ENCODE results near the gene ASMTL. TPM values are rescaled to one million over a fixed set of nuclear protein-coding genes. Genes with fewer than 3 reads are reported as not detected.

ASMTL gene, protein sequence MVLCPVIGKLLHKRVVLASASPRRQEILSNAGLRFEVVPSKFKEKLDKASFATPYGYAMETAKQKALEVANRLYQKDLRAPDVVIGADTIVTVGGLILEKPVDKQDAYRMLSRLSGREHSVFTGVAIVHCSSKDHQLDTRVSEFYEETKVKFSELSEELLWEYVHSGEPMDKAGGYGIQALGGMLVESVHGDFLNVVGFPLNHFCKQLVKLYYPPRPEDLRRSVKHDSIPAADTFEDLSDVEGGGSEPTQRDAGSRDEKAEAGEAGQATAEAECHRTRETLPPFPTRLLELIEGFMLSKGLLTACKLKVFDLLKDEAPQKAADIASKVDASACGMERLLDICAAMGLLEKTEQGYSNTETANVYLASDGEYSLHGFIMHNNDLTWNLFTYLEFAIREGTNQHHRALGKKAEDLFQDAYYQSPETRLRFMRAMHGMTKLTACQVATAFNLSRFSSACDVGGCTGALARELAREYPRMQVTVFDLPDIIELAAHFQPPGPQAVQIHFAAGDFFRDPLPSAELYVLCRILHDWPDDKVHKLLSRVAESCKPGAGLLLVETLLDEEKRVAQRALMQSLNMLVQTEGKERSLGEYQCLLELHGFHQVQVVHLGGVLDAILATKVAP
- total RNA-seq, result 4.7 and 7.7 TPM in 2 replicates

DNA sequence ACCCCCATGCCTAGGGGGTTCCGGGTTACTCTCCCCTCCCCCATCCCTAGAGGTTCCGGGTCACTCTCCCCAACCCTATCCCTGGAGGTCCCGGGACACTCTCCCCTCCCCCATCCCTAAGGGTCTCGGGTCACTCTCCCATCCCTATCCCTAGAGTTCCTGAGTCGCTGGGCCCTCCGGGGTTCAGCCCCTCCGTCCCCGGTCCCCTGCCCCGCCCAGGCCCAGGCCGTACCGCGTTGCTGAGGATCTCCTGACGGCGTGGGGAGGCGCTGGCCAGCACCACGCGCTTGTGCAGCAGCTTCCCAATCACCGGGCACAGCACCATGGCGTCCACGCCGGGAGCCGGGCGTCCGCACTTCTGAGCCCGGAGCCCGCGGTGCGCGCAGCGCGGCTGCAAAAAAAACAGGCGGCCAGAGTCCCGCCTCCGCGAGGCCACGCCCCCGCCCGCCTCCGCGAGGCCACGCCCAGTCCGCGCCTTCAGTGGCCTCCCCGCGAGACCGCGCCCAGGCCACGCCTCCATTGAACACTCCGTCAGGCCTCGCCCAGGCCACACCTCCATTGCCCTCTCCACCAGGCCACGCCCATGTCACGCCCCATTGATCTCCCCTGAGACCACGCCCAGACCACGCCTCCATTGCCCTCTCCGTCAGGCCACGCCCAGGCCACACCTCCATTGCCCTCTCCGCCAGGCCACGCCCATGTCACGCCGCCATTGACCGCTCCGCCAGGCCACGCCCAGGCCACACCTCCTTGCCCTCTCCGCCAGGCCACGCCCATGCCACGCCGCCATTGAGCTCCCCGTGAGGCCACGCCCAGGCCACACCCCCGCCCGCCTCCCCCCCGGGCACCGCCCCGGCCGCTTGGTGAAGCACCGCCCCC, at the start of gene ASMTL:
TSS of gene ASMTL (minus strand) at position 394 of the 879 bp plus-strand sequence. CDS start at position 325, 69 bp downstream.
- TF ChIP-seq, protein P1, sequence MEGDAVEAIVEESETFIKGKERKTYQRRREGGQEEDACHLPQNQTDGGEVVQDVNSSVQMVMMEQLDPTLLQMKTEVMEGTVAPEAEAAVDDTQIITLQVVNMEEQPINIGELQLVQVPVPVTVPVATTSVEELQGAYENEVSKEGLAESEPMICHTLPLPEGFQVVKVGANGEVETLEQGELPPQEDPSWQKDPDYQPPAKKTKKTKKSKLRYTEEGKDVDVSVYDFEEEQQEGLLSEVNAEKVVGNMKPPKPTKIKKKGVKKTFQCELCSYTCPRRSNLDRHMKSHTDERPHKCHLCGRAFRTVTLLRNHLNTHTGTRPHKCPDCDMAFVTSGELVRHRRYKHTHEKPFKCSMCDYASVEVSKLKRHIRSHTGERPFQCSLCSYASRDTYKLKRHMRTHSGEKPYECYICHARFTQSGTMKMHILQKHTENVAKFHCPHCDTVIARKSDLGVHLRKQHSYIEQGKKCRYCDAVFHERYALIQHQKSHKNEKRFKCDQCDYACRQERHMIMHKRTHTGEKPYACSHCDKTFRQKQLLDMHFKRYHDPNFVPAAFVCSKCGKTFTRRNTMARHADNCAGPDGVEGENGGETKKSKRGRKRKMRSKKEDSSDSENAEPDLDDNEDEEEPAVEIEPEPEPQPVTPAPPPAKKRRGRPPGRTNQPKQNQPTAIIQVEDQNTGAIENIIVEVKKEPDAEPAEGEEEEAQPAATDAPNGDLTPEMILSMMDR (IDR thresholded peaks at IDR 0.05; ENCODE audit: insufficient read depth, low read length, severe bottlenecking), result no peak
- H3K4me3 ChIP-seq (ENCODE audit: low read depth, low read length), result peak within 1 kb of the TSS; percentile 96
- FAIRE-seq (no peak), DNase-seq (ENCODE audit: low read depth) (peak; percentile 90)
- H3K36me3 ChIP-seq (ENCODE audit: control insufficient read depth, insufficient read depth, low read length), result no peaks in the 10 kb centered on the region
- no peaks in the 10 kb centered on the region for H3K27me3 ChIP-seq (ENCODE audit: control insufficient read depth, insufficient read depth, low read length)

DNA sequence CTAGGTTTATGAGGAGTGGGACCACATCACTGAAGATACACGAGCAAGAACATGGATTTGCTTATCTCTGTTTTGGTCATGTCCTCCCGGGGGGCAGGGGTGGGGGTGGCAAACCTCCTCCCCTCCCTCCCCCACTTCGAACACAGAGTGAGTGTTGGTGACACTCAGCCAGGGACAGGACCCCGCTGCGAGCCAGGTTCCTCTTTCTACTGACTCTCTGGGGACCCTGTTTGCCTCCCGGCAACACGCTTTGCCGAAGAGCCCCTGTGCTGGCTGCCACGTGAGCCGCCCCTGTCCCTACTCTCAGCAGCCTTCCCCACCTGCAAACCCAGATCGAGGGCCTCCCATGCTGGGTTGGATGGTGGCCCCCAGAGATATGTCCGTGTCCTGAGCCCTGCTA, 49.5 kb upstream of the ASMTL start:
- Histone ChIP-seq H3K36me3 (ENCODE audit: control insufficient read depth, insufficient read depth, low read length) (no peaks in the 10 kb centered on the region), H3K27me3 (ENCODE audit: control insufficient read depth, insufficient read depth, low read length) (no peaks in the 10 kb centered on the region), H3K4me3 (ENCODE audit: low read depth, low read length) (no peak overlapping the region)
- TF ChIP-seq, protein P1 (IDR thresholded peaks at IDR 0.05; ENCODE audit: insufficient read depth, low read length, severe bottlenecking), result no peak
- DNase-seq (ENCODE audit: low read depth) (no peak), FAIRE-seq (no peak)

DNA sequence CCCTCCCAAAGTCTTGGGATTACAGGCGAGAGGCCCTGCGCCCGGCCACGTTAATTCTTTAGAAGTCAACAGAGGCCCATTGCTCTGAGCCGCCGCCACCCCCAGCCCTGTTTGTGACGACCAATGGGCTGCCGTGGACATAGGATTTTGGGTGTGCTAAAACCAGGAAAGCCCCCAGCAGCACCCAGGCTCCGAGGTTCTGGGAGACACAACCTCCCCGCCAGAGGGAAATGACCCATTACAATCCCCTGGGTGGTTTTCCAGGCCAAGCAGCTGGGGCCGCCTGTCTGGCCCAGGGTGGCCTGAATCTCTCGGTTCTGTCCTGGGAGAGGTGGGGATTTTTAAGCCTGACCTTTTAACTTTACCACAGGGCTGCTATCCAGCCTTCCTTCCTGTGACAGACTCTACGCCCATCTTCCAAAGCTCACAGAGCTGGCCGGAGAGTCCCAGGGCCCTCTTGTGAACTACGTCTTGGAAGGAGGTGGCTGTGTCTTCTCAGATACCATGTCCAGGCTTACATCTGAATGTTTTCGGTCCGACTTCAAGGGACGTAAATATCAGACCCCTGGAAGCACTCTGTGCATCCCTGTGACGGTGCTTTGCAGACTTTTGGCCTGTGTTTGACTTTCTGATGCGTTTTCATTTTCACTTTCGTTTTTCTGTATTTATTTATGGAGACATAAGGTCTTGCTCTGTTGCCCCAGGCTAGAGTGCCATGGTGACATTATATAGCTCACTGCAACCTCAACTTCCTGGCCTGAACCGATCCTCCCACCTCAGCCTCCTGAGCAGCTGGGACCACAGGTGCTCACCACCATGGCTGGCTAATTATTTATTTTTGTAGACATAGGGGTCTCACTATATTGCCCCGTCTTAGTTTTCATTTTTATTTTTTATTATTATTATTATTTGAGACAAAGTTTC, 48.3 kb upstream of the ASMTL start:
- TF ChIP-seq, protein P1 (IDR thresholded peaks at IDR 0.05; ENCODE audit: insufficient read depth, low read length, severe bottlenecking), result no peak
- FAIRE-seq (no peak), DNase-seq (ENCODE audit: low read depth) (no peak)
- no peaks in the 10 kb centered on the region for H3K36me3 ChIP-seq (ENCODE audit: control insufficient read depth, insufficient read depth, low read length)
- H3K4me3 ChIP-seq (ENCODE audit: low read depth, low read length), result no peak overlapping the region
- no peaks in the 10 kb centered on the region for H3K27me3 ChIP-seq (ENCODE audit: control insufficient read depth, insufficient read depth, low read length)

DNA sequence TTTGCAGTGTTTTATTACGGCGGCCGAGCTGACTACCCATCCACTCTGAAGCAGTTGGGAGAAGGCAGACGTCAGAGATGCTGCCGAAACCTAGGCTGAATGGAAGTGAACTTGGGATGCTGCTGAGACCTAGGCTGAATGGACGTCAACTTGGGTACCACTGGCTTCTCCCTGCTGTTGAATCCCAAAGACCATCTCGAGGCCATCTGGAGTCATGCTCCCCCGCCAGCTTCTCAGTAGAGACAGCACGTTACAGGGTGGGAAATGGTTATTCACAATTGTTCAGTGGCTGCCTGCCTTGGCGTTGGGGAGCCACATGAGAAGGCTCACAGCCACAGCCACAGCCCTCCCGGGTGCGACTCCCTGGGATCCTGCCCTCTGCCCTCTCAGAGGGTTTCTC, 43.4 kb upstream of the ASMTL start:
- FAIRE-seq (no peak), DNase-seq (ENCODE audit: low read depth) (no peak)
- TF ChIP-seq, protein P1 (IDR thresholded peaks at IDR 0.05; ENCODE audit: insufficient read depth, low read length, severe bottlenecking), result no peak
- no peaks in the 10 kb centered on the region for H3K27me3 ChIP-seq (ENCODE audit: control insufficient read depth, insufficient read depth, low read length)
- no peak overlapping the region for H3K4me3 ChIP-seq (ENCODE audit: low read depth, low read length)
- H3K36me3 ChIP-seq (ENCODE audit: control insufficient read depth, insufficient read depth, low read length), result no peaks in the 10 kb centered on the region

DNA sequence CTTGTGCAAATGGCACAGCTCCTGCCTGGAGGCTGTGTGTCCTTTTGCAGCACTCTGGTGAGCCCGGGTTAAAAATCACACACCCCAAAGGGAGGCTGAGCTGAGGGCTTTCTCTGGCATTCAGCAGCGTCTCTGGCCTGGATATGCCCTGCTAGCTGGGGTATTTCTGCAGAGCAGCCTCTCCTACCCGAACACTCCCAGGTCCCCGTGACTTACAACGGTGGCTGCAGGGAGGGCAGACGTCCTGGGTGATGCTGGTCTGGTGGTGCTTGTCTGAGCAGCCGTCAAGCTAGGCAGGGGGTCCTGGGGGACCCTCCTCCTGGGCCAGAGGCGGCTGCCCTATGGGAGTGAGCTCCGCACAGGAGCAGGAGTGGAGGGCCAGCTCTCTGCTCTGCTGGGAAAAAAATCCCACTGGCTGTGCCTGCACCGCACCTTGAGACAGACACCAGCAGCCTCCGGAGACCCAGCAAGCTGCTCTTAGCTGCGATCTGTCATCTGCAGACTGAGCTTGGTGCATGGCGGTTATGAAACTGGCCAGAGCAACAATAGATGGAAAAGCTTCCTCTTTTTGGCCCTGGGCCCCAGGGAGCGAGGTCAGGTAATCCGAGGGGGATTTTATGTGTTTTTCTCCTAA, 41.3 kb upstream of the ASMTL start:
- H3K4me3 ChIP-seq (ENCODE audit: low read depth, low read length), result no peak overlapping the region
- TF ChIP-seq, protein P1 (IDR thresholded peaks at IDR 0.05; ENCODE audit: insufficient read depth, low read length, severe bottlenecking), result no peak
- no peaks in the 10 kb centered on the region for H3K27me3 ChIP-seq (ENCODE audit: control insufficient read depth, insufficient read depth, low read length)
- no peaks in the 10 kb centered on the region for H3K36me3 ChIP-seq (ENCODE audit: control insufficient read depth, insufficient read depth, low read length)
- DNase-seq (ENCODE audit: low read depth) (no peak), FAIRE-seq (no peak)
